ENCODE measurements around the gene MUC6. TPM values are rescaled to one million over a fixed set of nuclear protein-coding genes. Genes with fewer than 3 reads are reported as not detected.

MUC6 gene
- total and polyA plus RNA-seq, 2 of the 8 experiments (the other 6 are each of a cell fraction or from before 2014, with no cell fraction given) = not detected

DNA sequence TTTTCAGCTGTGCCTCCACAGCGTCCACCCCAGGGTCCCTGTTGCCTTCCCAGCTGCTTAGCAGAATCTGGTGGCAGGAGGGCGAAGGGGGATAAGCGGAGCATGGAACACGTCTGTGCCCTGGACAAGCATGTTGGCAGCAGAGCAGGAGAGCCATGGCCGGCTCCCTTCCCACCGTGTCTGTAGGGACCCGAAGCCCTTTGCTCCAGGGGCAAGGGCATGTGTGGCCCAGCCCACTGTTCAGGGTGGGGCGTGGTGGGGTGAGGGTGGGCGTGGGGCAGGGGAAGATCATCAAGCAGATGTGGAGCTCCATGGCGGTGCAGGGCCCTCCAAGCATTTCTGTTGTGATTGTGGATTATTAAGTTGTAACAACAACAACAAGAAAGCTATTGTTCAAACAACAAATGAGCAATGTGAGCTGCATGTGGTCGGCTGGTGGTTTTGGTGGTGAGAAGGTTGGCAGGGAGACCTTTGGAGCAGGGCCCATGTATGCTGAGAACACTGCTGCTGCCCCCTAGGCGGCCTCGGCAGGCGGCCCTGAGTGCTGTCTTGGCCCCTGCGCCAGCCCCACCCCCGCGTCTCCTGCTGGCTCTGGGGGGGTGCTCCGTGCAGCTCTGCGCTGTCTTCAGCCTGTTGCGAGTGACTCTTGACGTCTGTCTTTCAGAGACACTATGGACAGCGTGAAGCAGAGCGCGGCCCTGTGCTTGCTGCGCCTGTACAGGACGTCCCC lies 59.9 kb downstream of the MUC6 start (continued):
- TF ChIP-seq SIX5 (IDR thresholded peaks at IDR 0.05; ENCODE audit: low read depth, low read length) (no peak), NANOG (IDR thresholded peaks at IDR 0.05; ENCODE audit: insufficient read depth, low read depth, low read length, poor library complexity, severe bottlenecking) (no peak)
- TF ChIP-seq, protein P1, sequence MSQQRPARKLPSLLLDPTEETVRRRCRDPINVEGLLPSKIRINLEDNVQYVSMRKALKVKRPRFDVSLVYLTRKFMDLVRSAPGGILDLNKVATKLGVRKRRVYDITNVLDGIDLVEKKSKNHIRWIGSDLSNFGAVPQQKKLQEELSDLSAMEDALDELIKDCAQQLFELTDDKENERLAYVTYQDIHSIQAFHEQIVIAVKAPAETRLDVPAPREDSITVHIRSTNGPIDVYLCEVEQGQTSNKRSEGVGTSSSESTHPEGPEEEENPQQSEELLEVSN (IDR thresholded peaks at IDR 0.05) = no peak

Data from H1 (cell line).